Pancreas (tissue), 10 donors: ENCODE data around the gene SORCS2. TPM values are rescaled to one million over a fixed set of nuclear protein-coding genes. Genes with fewer than 3 reads are reported as not detected.
A peak's percentile ranks its signal among the peaks of the same experiment; 100 is the strongest.

Experiments used
- ATAC-seq, 4 donors: fragments of 200-7000 bp; cut with Tn5 transposase; one replicate each; pipeline versions ENCODE4 v1.8.0 to v1.9.1; 2020; ENCODE audit warnings: mild to moderate bottlenecking in 4 of 4, moderate library complexity in 4 of 4
- DNase-seq, 6 donors: peaks; one replicate each; pipeline ENCODE4 v3.0.0-alpha.2; 2020
- FAIRE-seq: peaks from 2 replicates; lab custom pipeline; 2012; peaks lifted over from hg19 to GRCh38; lab: Jason Lieb, UNC
- H3K27ac ChIP-seq, 4 donors: fragments of 200-600 bp; sonication (generic); 1 replicate in 3 of 4; 2 replicates in 1 of 4; pipeline versions ENCODE4 v1.5.0 to v1.8.0; 2020
- H3K27me3 ChIP-seq, 4 donors: fragments of 200-600 bp; one replicate each; pipeline ENCODE4 v1.8.0; 2021
- H3K36me3 ChIP-seq, 3 donors: fragments of 200-600 bp; sonication (generic) in 1 of 3; one replicate each; pipeline versions ENCODE4 v1.5.0 to v1.8.0; 2020 to 2021
- H3K4me1 ChIP-seq, 3 donors: fragments of 200-600 bp; one replicate each; pipeline ENCODE4 v1.8.0; 2021
- H3K4me3 ChIP-seq, 4 donors: fragments of 200-600 bp; sonication (generic) in 2 of 4; one replicate each; pipeline versions ENCODE4 v1.5.0 to v1.8.0; 2020 to 2021
- H3K9me3 ChIP-seq, 4 donors: fragments of 200-600 bp; one replicate each; pipeline ENCODE4 v1.8.0; 2021
- WGBS, 2 donors: extraction: QIAGEN DNeasy Blood & Tissue Kit; methylation state at CpG; one replicate each; pipeline ENCODE4 v1.1.7; 2013; 5-methylcytosine and 5-hydroxymethylcytosine counted together
- intact Hi-C, 3 donors: fragments of 100-400 bp; cut with DNase I; formaldehyde crosslinking; loops; one replicate each; pipeline versions ENCODE4 v1.11.1 to v1.14.2; 2022
- polyA plus RNA-seq, 2 donors: library from polyadenylated mRNA; stranded (reverse); fragments of 200-250 nt; gene quantifications; one replicate each; pipeline ENCODE4 v1.2.3, GENCODE V29; 2013
- total RNA-seq, 6 donors: library from RNA; stranded (reverse); fragmentation: NEBNext Ultra II Directional in 4 of 6; extraction: Animal tissue kit (Norgen Biotek cat#: 25700) in 4 of 6; gene quantifications; one replicate each; pipeline versions ENCODE4 v1.2.1 to v1.2.4, GENCODE V29; 2021 to 2023
- TF ChIP-seq, protein P1 (sequence below), 4 donors: fragments of 200-600 bp; sonication (generic) in 3 of 4; IDR thresholded peaks; one replicate each; pipeline versions ENCODE4 v1.5.0 to v1.8.0; 2021; ENCODE audit warnings: antibody characterized with exemption in 4 of 4
- donor health status: healthy with polysubstance abuse.
- donor health status: DM: no; HTN: no; CAD: no; lungs with moderate emphysema.
- donor health status: DM: no; HTN: no; CAD: no.
- donor health status: control.
- donor health status: control.
- donor health status: Bipolar disorder and iron deficiency.
- donor health status: DM: yes; HTN: yes; CAD: no.
- donor health status: DM: no; HTN: no; CAD: no.
- donor health status: DM: no; HTN: no; CAD: no.
- donor health status: DM: yes; HTN: yes; CAD: no.

Gene SORCS2
- total and polyA plus RNA-seq, 8 donors, result 0.14 to 1.7 (median 0.42) TPM

DNA sequence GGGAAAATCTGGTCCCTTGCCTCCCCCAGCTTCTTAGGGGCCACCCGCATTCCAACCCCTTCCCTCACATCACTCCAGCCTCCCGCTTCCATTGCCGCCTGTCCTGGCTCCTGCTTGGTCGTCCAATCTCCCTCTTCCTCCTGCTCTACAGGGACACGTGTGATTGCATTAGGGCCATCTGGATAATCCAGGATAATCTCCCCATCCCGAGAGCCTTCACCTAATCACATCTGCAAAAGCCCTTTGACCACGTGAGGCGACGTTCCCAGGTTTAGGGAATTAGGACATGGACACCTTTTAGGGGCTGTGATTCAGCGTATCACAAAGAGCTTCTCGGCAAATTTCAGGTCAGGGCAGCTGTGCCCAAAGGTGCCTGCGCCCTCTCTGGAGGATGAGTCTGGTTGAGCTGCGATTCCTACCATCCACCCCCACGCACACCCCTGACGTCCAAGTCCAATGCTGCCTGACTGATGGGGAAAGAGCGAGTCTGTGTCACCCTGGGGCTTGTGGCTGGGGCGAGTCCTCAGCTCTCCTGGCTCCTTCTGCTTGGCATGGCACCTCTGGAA, 137.8 kb downstream of the SORCS2 start:
- 64 to 68% methylated on average over 17 of the region's 17 CpGs for WGBS, 2 donors
- ATAC-seq (no peak), FAIRE-seq (no peak), DNase-seq (peak in 1 of 6 donors; percentile 22)
- intact Hi-C loops, result no loop called here
- H3K36me3 ChIP-seq, result no peaks in the 10 kb centered on the region
- H3K4me3 ChIP-seq, result no peak overlapping the region
- no peaks in the 10 kb centered on the region for H3K4me1 ChIP-seq
- no peak overlapping the region for H3K27ac ChIP-seq
- no peaks in the 10 kb centered on the region for H3K27me3 ChIP-seq
- TF ChIP-seq, protein P1, sequence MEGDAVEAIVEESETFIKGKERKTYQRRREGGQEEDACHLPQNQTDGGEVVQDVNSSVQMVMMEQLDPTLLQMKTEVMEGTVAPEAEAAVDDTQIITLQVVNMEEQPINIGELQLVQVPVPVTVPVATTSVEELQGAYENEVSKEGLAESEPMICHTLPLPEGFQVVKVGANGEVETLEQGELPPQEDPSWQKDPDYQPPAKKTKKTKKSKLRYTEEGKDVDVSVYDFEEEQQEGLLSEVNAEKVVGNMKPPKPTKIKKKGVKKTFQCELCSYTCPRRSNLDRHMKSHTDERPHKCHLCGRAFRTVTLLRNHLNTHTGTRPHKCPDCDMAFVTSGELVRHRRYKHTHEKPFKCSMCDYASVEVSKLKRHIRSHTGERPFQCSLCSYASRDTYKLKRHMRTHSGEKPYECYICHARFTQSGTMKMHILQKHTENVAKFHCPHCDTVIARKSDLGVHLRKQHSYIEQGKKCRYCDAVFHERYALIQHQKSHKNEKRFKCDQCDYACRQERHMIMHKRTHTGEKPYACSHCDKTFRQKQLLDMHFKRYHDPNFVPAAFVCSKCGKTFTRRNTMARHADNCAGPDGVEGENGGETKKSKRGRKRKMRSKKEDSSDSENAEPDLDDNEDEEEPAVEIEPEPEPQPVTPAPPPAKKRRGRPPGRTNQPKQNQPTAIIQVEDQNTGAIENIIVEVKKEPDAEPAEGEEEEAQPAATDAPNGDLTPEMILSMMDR (IDR thresholded peaks at IDR 0.05), result no peak
- no peaks in the 10 kb centered on the region for H3K9me3 ChIP-seq

GRCh38 chr4:7330811-7331681, 138.7 kb downstream of the SORCS2 start:
- DNase-seq (peak in 3 of 6 donors; percentile 8 to 51 (median 36)), ATAC-seq (no peak), FAIRE-seq (no peak)
- intact Hi-C loops, result no loop called here
- H3K27me3 ChIP-seq, result no peaks in the 10 kb centered on the region
- H3K4me3 ChIP-seq, result no peak overlapping the region
- H3K27ac ChIP-seq, result no peak overlapping the region
- 63 to 66% methylated on average over 22 of the region's 22 CpGs for WGBS, 2 donors
- H3K4me1 ChIP-seq, result no peaks in the 10 kb centered on the region
- H3K9me3 ChIP-seq, result no peaks in the 10 kb centered on the region
- TF ChIP-seq, protein P1 (IDR thresholded peaks at IDR 0.05), result no peak
- H3K36me3 ChIP-seq, result no peaks in the 10 kb centered on the region

DNA sequence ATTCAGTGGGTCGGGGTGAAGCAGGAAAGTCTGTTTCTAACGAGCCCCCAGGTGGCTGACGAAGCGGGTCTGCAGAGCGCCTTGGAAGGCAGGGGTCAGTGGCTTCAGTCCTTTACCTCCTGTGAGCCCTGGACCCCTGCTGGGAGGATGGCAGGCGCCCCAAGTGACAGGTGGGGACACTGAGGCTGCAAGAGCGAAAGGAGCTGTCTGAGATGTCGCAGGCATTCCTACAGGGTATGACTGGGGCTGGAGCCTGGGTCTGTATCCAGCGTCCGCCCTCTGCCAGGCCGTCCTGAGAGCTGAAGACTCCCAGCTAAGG, 139.3 kb downstream of the SORCS2 start:
- Histone ChIP-seq H3K9me3 (no peaks in the 10 kb centered on the region), H3K27ac (no peak overlapping the region), H3K4me3 (no peak overlapping the region), H3K27me3 (no peaks in the 10 kb centered on the region), H3K36me3 (no peaks in the 10 kb centered on the region), H3K4me1 (no peaks in the 10 kb centered on the region)
- TF ChIP-seq, protein P1 (IDR thresholded peaks at IDR 0.05), result no peak
- intact Hi-C loops, result no loop called here
- ATAC-seq, result no peak
- FAIRE-seq, result no peak
- WGBS, 2 donors, result 70 to 74% methylated on average over 11 of the region's 11 CpGs
- DNase-seq, result peak in 1 of 6 donors; percentile 44

DNA sequence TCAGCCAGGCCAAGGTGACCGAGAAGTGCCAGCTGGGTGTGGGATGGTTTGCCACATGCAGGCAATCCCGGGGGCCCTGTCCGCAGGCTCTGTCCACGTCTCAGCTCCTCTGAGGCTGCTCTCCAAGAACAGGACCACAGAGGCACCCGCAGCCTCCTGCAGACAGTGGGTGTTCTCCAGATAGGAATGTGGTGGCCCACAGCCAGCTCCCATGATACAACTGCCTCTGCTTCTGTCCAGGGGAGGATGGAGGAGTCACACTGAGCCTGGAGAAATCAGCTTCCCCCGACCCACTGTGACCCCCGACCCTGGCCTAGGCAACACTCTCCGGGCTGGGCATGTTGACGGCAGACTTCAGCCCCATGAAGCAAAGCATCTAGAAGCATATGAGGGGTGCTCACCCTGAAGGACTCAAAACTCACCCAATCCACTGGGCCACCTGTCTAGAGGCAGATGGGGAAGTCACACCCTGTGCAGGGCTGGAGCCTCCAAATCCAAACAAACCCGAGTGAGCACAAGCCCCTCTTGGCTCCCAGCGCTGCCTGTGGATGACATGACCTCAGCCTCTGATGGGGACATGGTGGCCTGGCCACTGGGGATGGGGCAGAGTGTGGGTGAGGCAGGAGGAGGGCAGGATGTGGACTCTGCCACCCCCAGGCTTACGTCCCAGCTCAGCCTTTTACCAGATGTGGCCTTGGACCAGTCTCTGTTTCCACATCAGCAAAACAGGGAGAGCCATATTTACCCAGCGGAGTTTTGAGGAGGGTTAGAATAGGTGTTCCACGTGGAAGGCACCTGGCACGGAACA, 140.1 kb downstream of the SORCS2 start:
- Histone ChIP-seq H3K27ac (no peak overlapping the region), H3K4me1 (no peaks in the 10 kb centered on the region), H3K9me3 (no peaks in the 10 kb centered on the region), H3K4me3 (no peak overlapping the region), H3K36me3 (no peaks in the 10 kb centered on the region), H3K27me3 (no peaks in the 10 kb centered on the region)
- no peak for FAIRE-seq
- 58 to 64% methylated on average over 15 of the region's 15 CpGs for WGBS, 2 donors
- no peak for ATAC-seq
- intact Hi-C loops, result no loop called here
- TF ChIP-seq, protein P1 (IDR thresholded peaks at IDR 0.05), result no peak
- peak in 1 of 6 donors; percentile 48 for DNase-seq
